Stimulated activated naive B cell treated with anti-CD40 and anti-IgM and Interleukin-4, amounts not matched to agents 10 μg/mL and 1 μg/mL and 100 μg/mL, for 72 hours (primary cell): ENCODE results near the gene RELN.
"Not testable (repeated sequence)": the region's sequence is repeated elsewhere in the genome, so short reads cannot be mapped to it uniquely, and the experiment has no call there.

Experiments
- ATAC-seq, 2 donors: fragments of 150-1000 bp; cut with Tn5 transposase; replicated peaks; 2 replicates each; pipeline ENCODE4 v1.10.0; 2021; ENCODE audit warnings: moderate library complexity in 1 of 2
- DNase-seq: peaks from one replicate; pipeline ENCODE4 v3.0.0; 2021
- H3K27ac Mint-ChIP-seq: one replicate; pipeline ENCODE4 v1.8.0; 2022; ENCODE audit warnings: mild to moderate bottlenecking, mixed read lengths
- H3K27me3 Mint-ChIP-seq, 2 donors: one replicate each; pipeline ENCODE4 v1.8.0; 2022; ENCODE audit warnings: mixed read lengths in 2 of 2
- H3K36me3 Mint-ChIP-seq, 2 donors: one replicate each; pipeline ENCODE4 v1.8.0; 2022; ENCODE audit warnings: mixed read lengths in 2 of 2, mild to moderate bottlenecking in 1 of 2
- H3K4me1 Mint-ChIP-seq, 2 donors: one replicate each; pipeline ENCODE4 v1.8.0; 2022; ENCODE audit warnings: mixed read lengths in 2 of 2, mild to moderate bottlenecking in 1 of 2
- H3K4me3 Mint-ChIP-seq, 2 donors: one replicate each; pipeline ENCODE4 v1.8.0; 2022; ENCODE audit warnings: mild to moderate bottlenecking in 2 of 2, mixed read lengths in 2 of 2, moderate library complexity in 1 of 2
- H3K9me3 Mint-ChIP-seq, 2 donors: one replicate each; pipeline ENCODE4 v1.8.0; 2022; ENCODE audit warnings: mixed read lengths in 2 of 2, mild to moderate bottlenecking in 1 of 2

The RELN gene

DNA sequence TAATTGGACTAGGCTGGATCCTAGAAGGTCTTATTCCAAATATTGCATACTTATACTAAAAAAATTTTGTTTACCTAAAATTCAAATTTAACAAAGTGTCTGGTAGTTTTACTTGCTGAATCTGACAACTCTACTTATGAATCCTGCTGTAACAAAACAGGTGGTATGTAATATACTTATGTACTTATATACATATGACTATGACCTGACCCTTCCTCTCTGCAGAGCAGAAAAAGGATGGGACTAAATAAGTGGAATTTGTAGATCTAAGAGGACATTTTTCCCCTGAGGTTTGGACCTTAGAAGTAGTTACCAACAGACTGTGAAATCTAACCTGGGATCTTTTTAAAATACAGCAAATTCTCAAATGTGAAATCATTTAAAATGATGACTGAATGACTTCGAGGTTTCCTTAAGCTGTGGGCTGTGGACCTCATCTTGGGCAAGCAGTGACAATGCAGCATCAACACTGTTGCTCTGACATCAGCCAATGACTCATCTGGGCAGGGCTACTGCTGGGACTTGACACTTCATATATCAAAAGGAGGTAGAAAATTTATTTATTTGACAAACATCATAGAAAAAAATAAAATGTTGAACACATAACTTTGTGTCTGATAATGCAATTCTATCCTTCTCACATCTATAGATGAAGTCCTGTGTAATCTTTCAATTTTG is 73.6 kb downstream of the RELN start:
- H3K27me3 Mint-ChIP-seq = no peaks in the 10 kb centered on the region
- ATAC-seq = no peak
- H3K9me3 Mint-ChIP-seq = no peaks in the 10 kb centered on the region
- no peak for DNase-seq
- H3K4me1 Mint-ChIP-seq = no peaks in the 10 kb centered on the region
- no peak overlapping the region for H3K27ac Mint-ChIP-seq
- no peak overlapping the region for H3K4me3 Mint-ChIP-seq
- H3K36me3 Mint-ChIP-seq = no peaks in the 10 kb centered on the region

DNA sequence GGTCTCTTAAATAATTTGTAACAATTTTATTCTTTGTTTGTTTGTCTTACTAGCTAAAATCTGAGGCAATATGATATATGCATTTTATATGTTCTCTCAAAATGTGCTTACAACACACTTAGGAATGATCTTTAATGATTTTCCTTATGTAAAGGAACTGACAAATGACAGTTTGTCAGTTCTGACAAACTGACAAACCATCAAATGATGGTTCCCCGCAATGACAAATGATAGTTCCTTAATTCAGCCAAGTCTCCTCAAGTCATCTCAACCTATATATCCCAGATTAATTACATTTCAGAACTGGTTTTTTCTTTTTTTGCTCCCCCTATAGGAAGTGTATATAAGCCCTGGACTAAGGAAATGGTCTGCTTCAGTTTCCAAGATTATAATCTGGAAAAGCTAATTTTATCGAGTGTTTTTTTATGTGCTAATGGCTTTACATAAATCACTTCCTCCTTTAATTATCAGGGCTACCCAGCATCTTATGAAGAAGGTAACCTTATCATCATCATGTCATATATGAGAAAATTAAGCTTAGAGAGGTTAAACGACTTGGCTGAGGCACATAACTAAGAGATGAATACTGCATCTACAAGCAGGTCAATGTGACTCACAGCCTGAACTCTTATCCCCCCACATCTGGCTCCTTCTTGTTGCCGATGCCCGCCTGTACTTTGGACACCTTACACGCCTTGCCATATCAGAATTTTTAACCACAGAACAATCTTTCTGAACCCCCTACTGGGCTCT is 75.1 kb downstream of the RELN start:
- no peaks in the 10 kb centered on the region for H3K9me3 Mint-ChIP-seq
- H3K27ac Mint-ChIP-seq = no peak overlapping the region
- no peak overlapping the region for H3K4me3 Mint-ChIP-seq
- no peaks in the 10 kb centered on the region for H3K27me3 Mint-ChIP-seq
- no peaks in the 10 kb centered on the region for H3K4me1 Mint-ChIP-seq
- DNase-seq = no peak
- no peaks in the 10 kb centered on the region for H3K36me3 Mint-ChIP-seq
- no peak for ATAC-seq

DNA sequence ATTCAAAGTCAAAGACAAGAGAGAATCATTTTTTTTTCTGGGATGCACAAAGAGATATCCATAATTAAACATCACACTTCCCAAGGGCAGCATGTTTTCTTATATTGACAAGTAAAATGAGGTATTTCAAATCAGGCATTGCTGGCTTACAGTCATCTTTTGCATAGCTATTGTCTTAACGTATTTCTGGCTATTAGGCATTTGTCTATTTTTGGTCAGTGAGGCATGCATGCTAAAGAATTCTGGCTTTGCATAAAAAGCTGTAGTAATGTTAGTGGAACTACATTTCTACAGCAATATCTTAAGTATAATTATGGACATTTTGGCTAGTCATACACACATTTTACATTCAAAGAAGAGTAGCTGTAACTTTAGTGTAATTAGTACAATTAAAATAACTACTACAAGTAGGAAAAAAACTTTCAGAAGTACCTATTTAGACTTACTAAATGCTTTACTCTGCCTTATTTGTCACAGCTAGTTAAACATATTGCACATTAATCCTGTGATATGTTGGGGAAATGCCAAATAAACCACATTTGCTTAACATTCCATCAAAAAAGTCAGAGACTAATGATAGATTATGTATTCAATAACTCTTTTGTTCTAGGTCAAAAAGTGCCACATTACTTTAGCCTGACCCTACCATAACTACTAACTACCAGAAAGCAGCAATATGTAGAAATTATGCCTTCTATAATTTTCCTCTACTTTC is 76.4 kb downstream of the RELN start:
- Mint-ChIP-seq H3K4me1 (no peaks in the 10 kb centered on the region), H3K27me3 (no peaks in the 10 kb centered on the region), H3K4me3 (no peak overlapping the region), H3K36me3 (no peaks in the 10 kb centered on the region), H3K9me3 (no peaks in the 10 kb centered on the region), H3K27ac (no peak overlapping the region)
- DNase-seq (no peak), ATAC-seq (no peak)

- not testable (repeated sequence) for DNase-seq, ATAC-seq, H3K4me1 Mint-ChIP-seq, H3K27ac Mint-ChIP-seq, H3K27me3 Mint-ChIP-seq, H3K9me3 Mint-ChIP-seq, H3K36me3 Mint-ChIP-seq, H3K4me3 Mint-ChIP-seq
These were observed 78.4 kb downstream of the RELN start for GRCh38 chr7:103911015-103911414.

- ATAC-seq = no peak
- no peaks in the 10 kb centered on the region for H3K27me3 Mint-ChIP-seq
These were observed 83.5 kb downstream of the RELN start for GRCh38 chr7:103905997-103906396.

GRCh38 chr7:103902917-103903316 is 86.5 kb downstream of the RELN start:
- no peak for DNase-seq

More at GRCh38 chr7:103905997-103906396, 83.5 kb downstream of the RELN start:
- H3K27ac Mint-ChIP-seq = no peak overlapping the region
- H3K36me3 Mint-ChIP-seq = no peaks in the 10 kb centered on the region
- H3K4me3 Mint-ChIP-seq = no peak overlapping the region
- H3K9me3 Mint-ChIP-seq = no peaks in the 10 kb centered on the region
- no peaks in the 10 kb centered on the region for H3K4me1 Mint-ChIP-seq
- DNase-seq = no peak

DNA sequence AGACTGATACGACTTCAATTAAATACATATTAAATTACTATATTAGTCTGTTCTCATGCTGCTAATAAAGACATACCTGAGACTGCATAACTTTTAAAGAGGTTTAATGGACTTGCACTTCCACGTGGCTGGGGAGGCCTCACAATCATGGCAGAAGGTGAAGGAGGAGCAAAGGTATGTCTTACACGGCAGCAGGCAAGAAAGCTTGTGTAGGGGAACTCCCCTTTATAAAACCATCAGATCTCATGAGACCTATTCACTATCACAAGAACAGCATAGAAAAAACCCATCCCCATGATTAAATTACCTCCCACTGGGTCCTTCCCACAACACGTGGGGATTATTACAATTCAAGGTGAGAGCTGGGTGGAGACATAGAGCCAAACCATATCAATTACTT is 92.6 kb downstream of the RELN start:
- H3K27me3 Mint-ChIP-seq, H3K4me3 Mint-ChIP-seq, H3K4me1 Mint-ChIP-seq, H3K27ac Mint-ChIP-seq, DNase-seq, H3K9me3 Mint-ChIP-seq, ATAC-seq, H3K36me3 Mint-ChIP-seq: not testable (repeated sequence)

More at GRCh38 chr7:103902917-103903316, 86.5 kb downstream of the RELN start:
- Mint-ChIP-seq H3K27me3 (no peaks in the 10 kb centered on the region), H3K4me1 (no peaks in the 10 kb centered on the region), H3K36me3 (no peaks in the 10 kb centered on the region), H3K9me3 (no peaks in the 10 kb centered on the region), H3K4me3 (no peak overlapping the region), H3K27ac (no peak overlapping the region)
- no peak for ATAC-seq

- no peak overlapping the region for H3K27ac Mint-ChIP-seq
- H3K4me1 Mint-ChIP-seq = no peaks in the 10 kb centered on the region
- DNase-seq (no peak), ATAC-seq (no peak)
- no peaks in the 10 kb centered on the region for H3K36me3 Mint-ChIP-seq
- peaks cover 0 to 3% of the 10 kb centered on the region in 2 donors for H3K9me3 Mint-ChIP-seq
- H3K4me3 Mint-ChIP-seq = no peak overlapping the region
- no peaks in the 10 kb centered on the region for H3K27me3 Mint-ChIP-seq
These were observed 94.5 kb downstream of the RELN start for GRCh38 chr7:103894656-103895596.

GRCh38 chr7:103893350-103893749 is 96.1 kb downstream of the RELN start:
- Mint-ChIP-seq H3K9me3 (peaks cover 0 to 5% of the 10 kb centered on the region in 2 donors), H3K4me1 (no peaks in the 10 kb centered on the region), H3K27ac (no peak overlapping the region), H3K36me3 (no peaks in the 10 kb centered on the region), H3K4me3 (no peak overlapping the region), H3K27me3 (no peaks in the 10 kb centered on the region)
- no peak for ATAC-seq
- DNase-seq = no peak

DNA sequence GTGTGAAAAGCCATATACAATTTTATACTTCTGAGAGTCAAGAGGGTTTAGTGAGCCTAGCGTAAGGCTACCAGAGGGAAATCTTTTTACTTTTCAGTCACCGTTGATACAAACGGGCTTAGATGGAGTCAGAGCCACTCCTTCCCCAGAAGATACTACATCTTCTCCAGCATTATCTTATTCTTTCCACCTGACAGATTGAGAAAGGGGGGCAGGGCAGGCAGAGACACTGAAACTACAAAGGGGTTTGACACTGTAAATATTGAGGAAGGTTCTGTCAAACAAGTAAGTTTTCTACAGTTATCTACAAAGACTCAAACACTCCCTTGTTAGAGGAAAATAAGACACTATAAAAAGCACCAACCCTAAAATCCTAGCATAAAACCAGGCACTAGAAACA is 100.0 kb downstream of the RELN start:
- no peaks in the 10 kb centered on the region for H3K27me3 Mint-ChIP-seq
- H3K4me3 Mint-ChIP-seq = no peak overlapping the region
- DNase-seq (no peak), ATAC-seq (no peak)
- no peak overlapping the region for H3K27ac Mint-ChIP-seq
- H3K36me3 Mint-ChIP-seq = no peaks in the 10 kb centered on the region
- no peaks in the 10 kb centered on the region for H3K4me1 Mint-ChIP-seq
- peaks cover 2 to 3% of the 10 kb centered on the region in 2 donors for H3K9me3 Mint-ChIP-seq

GRCh38 chr7:103888603-103889153 is 100.8 kb downstream of the RELN start:
- Mint-ChIP-seq H3K4me3 (no peak overlapping the region), H3K27me3 (no peaks in the 10 kb centered on the region), H3K27ac (no peak overlapping the region), H3K36me3 (no peaks in the 10 kb centered on the region), H3K9me3 (peaks cover 6 to 7% of the 10 kb centered on the region in 2 donors), H3K4me1 (no peaks in the 10 kb centered on the region)
- ATAC-seq (no peak), DNase-seq (no peak)

DNA sequence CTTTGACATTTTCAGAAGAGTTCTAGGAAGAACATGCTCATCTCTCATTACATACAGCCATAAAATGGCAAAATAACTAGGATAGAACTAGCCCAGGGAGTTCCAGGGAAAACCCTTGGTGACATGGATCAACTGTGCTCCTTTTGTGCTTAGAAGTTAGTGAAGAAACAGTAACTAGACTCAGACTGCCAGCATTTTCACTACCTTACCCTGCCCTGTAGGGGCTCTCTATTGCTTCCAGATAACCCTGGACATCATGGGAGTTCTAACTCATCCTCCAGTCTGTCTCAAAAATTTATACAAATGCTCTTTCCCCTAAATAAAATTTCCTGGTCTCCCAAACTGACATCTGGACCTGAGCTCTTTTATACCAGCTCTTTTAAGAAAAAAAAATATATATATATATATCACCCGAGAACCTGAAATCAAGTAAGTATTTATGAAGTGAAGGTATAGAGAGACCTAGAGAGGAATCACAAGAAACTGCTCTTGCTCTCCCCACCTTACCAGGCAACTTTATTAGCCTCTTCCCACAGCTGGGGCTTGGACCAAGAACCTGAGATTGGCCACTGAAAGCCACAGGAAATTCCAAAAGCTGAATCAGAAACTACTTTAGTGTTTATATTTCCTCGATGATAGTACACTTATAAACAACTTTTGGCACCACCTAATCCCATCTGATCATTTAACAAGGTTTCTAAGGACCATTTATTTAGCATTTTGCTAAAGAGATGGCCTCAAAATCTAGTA is 101.4 kb downstream of the RELN start:
- Mint-ChIP-seq H3K27me3 (no peaks in the 10 kb centered on the region), H3K4me1 (no peaks in the 10 kb centered on the region), H3K36me3 (no peaks in the 10 kb centered on the region), H3K4me3 (no peak overlapping the region), H3K9me3 (peaks cover 7 to 10% of the 10 kb centered on the region in 2 donors), H3K27ac (no peak overlapping the region)
- no peak for ATAC-seq
- no peak for DNase-seq

DNA sequence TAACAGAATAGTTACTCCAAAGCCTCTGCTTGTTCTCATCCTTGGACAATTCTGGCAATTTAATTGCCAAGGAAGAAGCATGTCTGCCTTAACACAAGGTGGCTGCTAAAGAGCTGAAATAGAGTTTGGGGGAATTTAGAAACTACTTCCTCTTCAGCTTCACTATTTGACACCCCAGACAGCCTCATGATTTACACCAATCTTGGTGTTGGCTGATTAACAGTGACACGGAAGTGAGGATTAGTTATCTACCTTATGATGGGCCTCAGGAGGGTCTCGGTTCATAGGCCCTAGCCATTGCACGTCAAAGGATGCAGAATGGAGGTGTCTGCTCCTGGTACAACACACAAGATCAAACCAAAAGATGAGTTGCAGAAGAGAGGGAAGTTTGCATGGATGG is 102.4 kb downstream of the RELN start:
- Mint-ChIP-seq H3K9me3 (peaks cover 7 to 10% of the 10 kb centered on the region in 2 donors), H3K36me3 (no peaks in the 10 kb centered on the region), H3K27ac (no peak overlapping the region), H3K27me3 (no peaks in the 10 kb centered on the region), H3K4me1 (no peaks in the 10 kb centered on the region), H3K4me3 (no peak overlapping the region)
- DNase-seq (no peak), ATAC-seq (no peak)
